NCI-H82 (cell line): Measurements from ENCODE around the gene KMO.

Experiments
- DNase-seq: peaks from one replicate; lab custom pipeline; 2025; lab: John Stamatoyannopoulos, UW

Gene KMO

GRCh38 chr1:241536969-241537368 is 4.8 kb downstream of the KMO start:
- no peak for DNase-seq

GRCh38 chr1:241542199-241542907 is 10.2 kb downstream of the KMO start:
- no peak for DNase-seq

GRCh38 chr1:241548008-241548407 is 15.8 kb downstream of the KMO start:
- DNase-seq = no peak

GRCh38 chr1:241550318-241550717 is 18.1 kb downstream of the KMO start:
- DNase-seq = no peak

GRCh38 chr1:241551759-241552638 is 19.8 kb downstream of the KMO start:
- DNase-seq = no peak

- DNase-seq = no peak
Measured at GRCh38 chr1:241553886-241554592, 21.9 kb downstream of the KMO start.

GRCh38 chr1:241555526-241555925 is 23.3 kb downstream of the KMO start:
- no peak for DNase-seq

- DNase-seq = no peak
Measured at GRCh38 chr1:241557031-241557430, 24.9 kb downstream of the KMO start.

GRCh38 chr1:241557551-241558193 is 25.5 kb downstream of the KMO start:
- DNase-seq = no peak

- DNase-seq = no peak
Measured at GRCh38 chr1:241560146-241560848, 28.1 kb downstream of the KMO start.

GRCh38 chr1:241560849-241561187 is 28.6 kb downstream of the KMO start:
- DNase-seq = no peak

GRCh38 chr1:241569848-241570247 is 37.7 kb downstream of the KMO start:
- DNase-seq = no peak

- no peak for DNase-seq
Measured at GRCh38 chr1:241574154-241574553, 42.0 kb downstream of the KMO start.

- no peak for DNase-seq
Measured at GRCh38 chr1:241579434-241579833, 47.3 kb downstream of the KMO start.

- DNase-seq = no peak
Measured at GRCh38 chr1:241582921-241583321, 50.7 kb downstream of the KMO start.

- no peak for DNase-seq
Measured at GRCh38 chr1:241586905-241587512, 54.8 kb downstream of the KMO start.

GRCh38 chr1:241589521-241589920 is 57.3 kb downstream of the KMO start:
- no peak for DNase-seq

GRCh38 chr1:241590719-241591118 is 58.5 kb downstream of the KMO start:
- no peak for DNase-seq

- DNase-seq = no peak
Measured at GRCh38 chr1:241591317-241591716, 59.1 kb downstream of the KMO start.

- no peak for DNase-seq
Measured at GRCh38 chr1:241591736-241592135, 59.6 kb downstream of the KMO start.

- DNase-seq = no peak
Measured at GRCh38 chr1:241592273-241592958, 60.2 kb downstream of the KMO start.
